CD4-positive, alpha-beta T cell treated with Interleukin-15 for 1 hour (primary cell): ENCODE results near the gene PHF12.

Source experiments
- DNase-seq: peaks from one replicate; pipeline ENCODE4 v3.0.0-alpha.2; 2020

The PHF12 gene

DNA sequence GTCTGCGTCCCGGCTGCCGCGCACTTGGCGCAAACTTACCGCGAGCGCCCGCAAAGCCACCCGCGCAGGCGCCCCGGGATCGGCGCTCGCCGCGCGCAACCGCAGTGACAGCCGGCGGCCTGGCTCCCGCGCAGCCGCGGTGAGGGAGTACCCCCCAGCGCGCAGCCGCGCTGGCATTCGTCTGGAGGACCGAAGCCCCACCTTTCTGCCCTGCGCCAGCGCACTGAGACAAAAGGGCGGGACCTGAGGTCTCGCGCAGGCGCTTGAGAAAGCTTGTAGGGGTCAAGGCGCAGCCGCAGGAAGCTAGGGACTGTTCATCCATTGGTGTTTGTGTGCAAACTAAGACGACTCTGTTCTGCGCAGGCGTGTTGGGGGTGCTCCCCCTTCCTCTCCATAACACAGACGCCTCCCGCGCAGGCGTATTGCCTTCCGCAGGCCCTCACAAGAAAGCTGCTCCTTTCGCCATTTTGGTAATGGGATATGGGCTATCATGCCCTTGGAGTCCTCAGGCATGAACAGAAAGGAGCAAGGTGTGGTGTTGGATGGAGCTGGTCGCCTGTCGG, at the start of gene PHF12:
PHF12 (minus strand) TSS at position 91 of the 563 bp plus-strand sequence. CDS start 558 bp downstream, outside the sequence.
- peak; percentile 100 for DNase-seq

DNA sequence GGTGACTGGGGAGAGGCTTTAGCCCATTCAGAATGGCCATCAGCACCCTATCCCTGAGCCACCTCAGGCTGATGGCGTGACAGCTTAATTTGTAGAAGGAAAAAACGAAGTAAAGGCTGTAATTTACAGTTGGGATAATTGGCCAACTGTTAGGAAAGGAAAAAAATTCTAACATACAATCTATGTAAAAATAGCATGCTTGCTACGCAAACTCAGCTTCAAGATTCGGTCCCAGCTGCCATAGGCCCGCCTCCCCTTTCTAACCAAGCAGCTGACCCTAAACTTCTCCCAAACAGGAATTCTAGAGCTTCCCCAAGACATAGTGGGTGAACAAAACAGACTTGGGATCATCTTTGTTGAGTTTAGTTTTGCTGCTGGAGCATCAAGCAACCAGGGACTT, 49.7 kb upstream of the PHF12 start:
- DNase-seq: no peak

DNA sequence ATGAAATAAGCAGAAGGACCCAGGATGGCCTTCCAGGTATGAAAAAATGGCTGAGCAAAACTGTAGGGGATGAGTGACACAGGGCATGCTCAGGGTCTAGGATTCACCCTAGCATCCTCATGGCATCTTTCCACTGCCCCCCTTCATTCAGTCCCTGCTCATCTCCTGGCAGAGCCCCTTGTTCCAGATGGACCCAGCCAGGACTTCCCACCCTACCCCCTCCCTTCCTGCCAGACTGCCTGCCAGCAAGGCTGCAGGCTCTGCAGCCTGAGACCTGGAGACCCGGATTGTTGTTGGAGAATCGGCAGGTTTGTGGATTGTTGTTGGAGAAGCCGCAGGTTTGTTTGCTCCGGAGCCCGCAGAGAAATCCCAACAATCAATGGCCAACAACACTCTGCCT, 47.9 kb upstream of the PHF12 start:
- DNase-seq: no peak

DNA sequence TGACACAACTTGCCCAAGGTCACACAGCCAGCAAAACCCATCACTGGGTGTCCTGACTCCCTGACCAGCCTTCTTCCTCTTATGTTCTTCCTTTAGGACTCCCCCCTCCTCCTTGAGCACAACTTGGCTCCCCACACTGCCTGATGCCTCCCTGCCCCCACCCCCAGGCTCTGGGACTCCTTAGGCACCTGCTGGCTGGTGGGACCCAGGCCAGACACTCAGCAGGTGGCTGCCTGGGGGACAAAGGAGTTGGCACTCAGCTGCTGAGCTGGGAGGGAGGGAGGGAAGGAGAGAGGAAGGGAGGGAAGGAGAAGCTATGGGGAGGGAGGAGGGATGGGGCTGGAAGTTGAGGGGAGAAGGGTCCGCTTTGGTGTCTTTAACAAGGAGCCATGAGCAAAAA, 46.5 kb upstream of the PHF12 start:
- no peak for DNase-seq

DNA sequence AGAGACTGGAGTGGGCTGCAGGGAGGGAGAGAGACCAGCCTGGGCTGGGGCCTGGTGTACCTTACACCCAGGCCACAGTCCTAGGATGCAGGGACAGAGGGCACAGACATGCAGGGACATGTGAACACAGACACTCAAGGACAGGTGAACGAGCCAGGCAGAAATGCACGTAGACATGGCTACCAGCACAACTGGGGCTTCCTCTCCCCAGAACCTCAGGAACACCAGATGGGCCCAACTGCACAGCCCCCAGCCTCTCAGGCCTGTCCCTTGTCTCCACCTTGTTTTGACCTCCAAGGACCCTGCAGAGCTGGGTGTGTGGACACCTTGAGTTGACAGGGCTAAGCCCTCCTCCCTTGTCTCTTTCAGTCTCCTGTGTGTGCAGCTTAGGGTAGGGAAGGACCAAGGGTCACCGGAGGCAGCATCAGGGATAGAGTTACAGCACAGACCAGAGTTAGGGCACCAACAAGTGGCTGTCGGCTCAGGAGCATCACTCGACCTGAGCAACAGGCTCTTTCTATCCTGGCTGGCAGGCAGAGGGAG, 45.3 kb upstream of the PHF12 start:
- DNase-seq: no peak

DNA sequence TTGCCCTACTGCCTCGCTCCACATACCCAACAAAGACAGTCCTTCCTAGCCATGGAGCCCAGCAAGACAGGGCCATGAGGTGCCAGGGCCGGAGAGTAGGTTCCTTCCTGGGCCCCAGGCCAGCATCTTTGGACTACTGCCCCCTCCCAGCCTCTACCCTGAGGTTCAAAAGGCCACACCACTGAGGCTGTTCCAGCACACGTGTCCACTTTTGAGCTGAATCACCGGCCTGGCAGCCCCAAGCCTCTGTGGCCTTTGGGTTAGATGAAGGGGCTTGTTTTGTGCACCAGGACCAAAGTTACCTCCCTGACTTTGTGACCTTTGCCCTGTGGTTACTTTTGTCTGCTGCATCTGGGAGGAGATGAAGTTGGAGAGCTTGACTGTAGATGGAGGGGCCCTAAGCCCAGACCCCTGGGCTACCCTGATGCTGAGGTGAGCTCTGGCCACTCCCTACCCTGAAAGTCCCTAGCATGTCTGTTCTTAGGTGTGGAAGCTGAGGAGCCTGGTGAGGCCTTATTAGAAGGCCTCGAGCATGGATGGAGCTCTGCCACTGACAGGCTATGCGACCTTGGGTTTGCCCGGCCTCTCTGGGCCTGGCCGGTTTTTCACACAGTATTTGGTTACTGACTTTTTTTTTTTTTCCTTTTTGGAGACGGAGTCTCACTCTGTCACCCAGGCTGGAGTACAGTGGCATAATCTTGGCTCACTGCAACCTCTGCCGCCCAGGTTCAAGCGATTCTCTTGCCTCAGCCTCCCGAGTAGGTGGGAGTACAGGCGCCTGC, 42.5 kb upstream of the PHF12 start:
- no peak for DNase-seq

DNA sequence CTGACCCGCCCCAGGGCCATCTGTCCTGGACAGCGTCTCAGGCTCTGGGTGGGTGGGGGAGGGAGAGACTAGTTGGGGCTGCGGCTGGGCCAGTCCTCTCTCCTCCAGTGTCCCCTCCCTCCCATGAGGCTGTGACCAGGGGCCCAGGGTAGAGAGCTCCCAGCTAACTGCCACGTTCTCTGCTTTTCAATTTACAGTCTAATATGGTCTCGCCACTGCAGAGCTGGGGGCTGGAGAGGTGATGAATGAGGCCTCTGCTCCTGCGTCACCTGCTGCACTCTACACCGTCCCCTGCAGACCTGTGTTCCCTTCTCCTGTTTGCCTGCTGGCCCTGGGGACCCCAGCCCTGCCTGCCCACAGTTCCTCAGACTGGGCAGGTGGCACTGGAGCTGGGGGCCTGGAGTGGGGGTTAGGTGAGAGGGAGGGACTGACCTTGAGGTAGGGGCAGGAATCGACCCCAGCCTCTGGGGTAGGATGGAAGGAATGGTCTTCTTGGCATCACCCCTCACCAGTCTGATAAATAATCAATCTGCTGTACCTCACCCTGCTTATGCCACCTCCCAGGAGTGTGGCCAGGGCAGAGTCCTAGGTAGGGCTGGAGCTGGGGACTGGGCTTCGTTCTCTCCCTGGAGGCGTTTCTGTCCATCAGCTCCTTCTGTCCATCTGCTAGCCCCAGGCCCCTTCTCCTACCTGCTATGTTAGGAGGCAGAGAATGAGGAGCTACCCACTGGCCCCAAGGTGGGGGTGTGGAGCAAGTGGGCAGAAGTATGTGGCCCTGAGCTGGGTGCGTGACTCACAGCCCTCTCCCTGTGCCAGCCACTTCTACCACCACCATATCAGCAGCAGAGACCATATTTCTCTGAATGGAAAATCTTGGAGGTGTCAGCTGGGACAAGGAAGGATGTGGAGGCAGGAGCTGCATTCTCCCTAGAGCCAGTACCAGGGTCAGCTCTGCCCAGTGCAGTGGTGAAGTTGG, 41.6 kb upstream of the PHF12 start:
- DNase-seq: no peak

DNA sequence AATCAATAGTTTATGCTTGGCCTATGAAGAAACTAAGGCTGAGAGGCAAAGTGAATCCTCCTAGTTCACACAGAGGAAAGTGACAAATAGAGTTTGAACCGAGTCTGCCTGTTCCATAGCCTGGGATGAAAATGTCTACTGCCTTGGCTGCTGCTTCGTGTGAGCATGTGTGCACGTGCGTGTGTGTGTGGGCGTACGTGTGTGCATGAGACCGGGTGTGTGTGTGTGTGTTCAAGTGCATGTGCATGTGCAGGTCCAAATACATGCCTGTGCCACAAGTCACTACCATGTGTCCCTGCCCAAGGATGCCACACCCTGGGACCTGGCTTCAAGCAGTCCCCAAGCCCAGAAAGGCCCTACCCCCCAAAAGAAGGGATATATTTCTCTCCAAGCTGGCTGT, 40.9 kb upstream of the PHF12 start:
- no peak for DNase-seq

DNA sequence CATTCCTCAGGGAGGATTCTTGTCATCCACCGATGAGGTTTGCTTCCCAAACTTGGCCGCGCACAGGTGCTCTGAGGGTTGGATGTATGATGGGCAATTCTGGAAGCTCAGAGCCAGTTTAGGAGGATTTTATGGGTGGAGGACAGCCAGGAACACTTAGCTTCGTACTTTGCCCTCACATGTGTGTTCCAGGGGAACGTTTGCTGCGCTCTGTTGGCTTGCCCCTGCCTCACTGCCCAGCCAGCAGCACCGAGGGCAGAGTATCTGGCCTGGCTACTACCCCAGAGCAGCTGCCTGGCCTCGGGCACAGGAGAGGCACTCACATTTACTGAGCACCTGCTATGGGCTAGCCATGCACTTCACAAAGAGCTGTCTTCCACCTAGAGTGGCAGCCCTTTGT, 40.5 kb upstream of the PHF12 start:
- DNase-seq: no peak

DNA sequence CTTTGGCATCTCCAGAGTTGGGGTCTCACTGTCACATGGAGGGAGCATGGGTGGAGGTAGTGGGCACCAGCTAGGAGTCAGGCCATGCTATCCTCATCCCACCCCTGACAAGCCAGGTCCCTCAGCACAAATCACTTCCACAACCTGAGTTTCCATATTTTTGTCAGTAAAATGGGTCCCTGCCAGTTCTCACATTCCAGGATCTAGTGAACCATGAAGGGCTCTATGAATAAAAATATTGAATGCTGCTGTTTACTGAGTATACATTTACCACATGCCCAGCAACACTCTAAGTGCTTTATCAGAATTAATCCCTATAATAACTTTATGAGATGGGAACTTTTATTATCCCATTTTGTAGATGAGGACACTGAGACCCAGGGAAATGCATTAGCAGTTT, 37.7 kb upstream of the PHF12 start:
- DNase-seq: no peak

DNA sequence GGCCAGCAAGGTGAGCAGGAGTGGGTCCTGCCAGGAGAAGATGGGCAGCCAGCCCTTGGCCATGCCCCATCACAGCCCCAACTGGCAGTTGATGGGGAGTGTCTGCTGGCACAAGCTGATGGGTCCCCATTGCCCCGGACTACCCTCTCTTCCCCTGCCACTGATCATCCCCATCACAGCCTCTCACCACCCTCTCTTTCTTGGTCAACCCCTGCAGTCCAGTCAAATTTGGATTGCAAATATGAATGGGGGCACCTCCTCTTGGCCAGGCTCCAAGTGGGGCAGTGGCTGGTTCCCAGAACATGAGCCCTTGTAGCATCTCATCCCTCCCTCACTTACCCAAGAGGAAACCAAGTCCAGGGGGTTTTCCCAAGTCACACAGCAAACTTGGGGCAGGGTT, 37.2 kb upstream of the PHF12 start:
- no peak for DNase-seq

DNA sequence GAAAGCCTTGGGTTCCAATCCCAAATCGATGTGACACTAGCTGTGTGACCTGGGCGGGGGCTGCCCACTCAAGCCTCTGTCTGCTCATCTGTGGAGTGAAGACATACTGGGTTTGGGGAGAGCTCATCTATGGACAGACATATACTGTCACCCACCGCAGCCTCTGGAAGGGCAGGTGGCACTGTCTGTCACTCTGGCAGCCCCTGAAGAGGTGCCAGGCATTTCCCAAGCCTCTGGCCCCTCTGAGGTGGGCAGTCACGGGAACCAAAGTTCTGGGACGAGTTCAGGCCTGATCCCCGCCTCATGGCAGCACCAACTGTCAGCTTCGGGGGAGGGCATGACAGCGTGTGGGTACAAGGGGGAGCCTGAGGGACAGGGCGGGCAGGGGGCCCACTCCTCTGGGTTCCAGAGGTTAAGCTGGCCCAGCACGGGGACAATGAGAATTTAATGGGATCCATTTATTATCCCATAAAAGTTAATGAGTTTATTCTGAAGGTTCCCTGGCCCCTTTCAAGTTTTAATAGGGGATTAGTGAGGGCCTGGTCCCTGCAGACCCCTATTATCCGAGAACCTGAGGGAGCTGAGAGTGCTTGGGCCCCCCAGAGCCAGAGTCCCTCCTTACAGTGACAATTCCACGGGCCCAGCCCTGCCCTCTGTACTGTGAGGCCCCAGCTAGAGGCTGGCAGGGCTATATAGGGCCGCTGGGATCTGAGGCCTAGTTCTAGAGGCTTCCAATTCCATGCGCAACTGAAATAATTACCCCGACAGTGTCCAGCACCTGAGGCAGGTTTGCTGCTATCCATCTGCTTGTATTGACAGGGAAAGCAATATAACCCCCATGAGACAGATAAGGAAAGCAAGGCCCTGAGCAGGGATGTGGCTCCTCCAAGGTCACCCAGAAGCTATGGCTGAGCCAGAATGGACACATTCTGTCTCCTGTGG, 35.7 kb upstream of the PHF12 start:
- DNase-seq: no peak

DNA sequence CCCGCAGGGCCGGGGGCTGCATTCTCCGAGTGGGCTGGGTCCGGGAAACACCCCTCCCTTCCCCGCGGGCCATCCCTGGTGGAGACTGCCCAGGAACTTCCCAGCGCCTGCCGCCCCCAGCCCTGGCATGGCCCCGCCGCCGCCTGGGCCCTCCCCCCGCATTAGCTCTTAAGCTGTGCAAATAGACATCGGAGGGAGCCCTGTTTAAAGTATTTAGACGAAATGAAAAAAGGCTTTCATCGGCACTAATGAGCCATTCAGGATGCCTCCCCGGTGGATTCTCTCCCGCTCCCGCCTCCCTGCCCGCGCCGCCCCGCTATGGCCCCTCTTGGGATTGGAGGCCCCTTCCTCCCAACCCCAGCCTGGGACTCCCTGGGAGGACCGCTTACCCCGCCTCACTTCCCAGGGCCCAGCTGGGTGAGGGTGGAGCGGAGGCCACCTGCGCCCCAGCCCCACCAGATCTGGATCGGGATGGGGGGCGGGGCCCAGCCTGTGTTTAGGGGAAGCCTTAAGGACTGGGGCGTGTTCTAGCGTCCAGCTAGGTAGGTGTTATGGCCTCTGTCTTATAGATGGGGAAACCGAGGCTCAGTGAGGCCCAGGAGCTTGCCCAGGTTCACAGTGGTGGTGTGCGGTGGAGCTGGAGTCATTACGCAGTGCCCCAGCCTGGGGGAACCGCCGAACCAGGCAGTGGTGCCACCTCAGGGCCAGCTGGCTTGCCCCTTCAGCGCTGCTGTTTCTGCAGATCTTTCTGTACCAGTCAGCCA, 34.8 kb upstream of the PHF12 start:
- no peak for DNase-seq

DNA sequence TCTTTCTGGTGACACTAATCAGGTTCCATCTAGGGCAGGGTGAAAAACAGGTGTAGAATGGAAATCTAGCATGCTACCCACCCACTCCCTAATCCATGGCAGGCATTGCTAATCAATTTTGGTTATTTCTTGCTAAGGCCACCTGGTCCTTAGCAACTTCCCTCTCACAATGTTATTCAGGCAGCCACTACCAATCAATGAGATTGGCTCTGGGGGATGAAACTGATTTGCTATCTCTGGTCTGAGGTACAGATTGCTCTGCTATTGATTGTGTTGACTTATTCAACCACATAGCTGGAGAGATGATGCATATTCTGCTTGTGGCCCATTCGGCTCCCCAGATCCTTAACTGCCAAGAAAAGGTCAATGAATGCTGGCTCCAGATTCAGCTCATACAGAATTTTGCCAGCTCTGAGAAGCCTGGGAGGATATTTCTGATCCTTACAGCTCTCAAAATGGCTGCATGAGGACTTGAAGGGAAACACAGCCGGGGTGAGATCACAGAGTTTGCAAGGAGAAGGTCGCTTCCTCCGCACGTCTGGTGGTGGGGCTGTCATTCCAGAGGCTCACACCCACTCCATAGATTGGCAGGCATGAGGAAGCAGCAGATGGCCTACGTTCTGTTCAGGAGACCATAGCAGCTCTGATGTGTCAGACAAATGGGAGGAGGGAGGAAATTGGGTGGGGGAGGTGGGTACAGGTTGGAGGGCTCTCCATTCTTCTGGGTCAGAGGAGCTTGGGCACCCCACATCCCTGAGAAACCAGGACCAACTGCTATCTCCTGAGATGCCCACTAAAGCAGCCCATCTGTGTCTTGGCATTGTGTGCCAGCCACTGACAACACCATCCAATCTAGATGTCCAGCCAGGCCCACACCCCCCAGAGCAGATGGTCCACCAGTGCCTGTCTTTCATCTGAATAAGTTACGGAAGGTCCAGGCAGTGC, 32.2 kb upstream of the PHF12 start:
- no peak for DNase-seq

DNA sequence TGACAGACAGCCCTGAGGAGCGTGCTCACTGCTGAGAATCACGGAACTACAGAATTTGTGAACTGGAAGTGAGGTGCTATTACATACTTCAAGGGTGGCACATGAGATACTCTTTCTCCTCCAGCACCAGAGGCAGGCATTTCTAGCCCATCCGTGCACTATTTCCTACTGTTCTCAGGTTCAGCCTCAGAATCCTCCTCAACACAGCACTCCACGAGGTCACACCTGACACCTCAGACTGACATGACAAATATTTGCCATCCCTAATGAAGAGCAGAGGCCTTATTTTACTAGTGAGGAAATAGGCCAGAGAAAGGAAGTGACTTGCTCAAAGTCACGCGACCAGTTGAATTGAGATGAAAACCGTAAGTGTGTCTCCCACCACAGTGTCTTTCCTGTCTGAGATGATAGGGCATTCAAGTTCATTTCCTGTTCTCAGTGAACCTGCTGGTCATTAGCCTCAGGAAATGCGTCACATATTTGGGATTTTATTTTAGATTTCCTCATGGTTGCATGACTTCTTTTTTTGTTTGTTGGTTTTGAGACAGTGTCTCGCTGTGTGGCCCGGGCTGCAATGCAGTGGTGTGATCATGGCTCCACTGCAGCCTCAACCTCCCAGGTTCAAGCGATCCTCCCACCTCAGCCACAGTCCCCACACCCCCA, 30.9 kb upstream of the PHF12 start:
- DNase-seq: peak; percentile 82

DNA sequence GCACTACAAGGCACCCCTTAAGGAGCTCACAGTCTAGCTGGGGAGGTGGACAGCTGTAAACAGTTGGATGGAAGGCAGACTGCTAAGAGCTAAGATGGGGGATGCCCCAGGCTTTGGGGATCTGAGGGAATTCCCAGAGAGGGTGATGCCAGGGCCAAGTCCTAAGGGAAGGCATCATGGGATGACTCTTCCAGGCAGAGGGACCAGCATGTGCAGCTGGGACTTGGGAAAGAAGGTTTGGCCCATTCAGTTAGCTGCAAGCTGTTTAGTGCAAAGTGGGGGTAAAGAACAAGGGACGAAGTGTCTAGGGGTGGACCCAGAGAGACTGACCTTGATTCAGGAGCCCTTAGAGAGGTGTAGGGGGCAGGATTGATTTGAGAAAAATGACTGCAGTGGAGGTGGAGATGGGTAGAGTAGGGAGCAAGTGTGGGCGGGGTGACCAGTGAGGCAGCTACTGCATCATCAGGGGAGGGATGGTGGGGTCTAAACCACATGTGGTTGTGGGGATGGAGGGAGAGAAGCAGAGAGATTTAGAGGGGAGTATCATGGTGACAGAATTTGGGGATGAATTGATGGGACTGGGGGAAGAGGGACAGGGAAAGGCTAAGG, 27.1 kb upstream of the PHF12 start:
- DNase-seq: no peak

DNA sequence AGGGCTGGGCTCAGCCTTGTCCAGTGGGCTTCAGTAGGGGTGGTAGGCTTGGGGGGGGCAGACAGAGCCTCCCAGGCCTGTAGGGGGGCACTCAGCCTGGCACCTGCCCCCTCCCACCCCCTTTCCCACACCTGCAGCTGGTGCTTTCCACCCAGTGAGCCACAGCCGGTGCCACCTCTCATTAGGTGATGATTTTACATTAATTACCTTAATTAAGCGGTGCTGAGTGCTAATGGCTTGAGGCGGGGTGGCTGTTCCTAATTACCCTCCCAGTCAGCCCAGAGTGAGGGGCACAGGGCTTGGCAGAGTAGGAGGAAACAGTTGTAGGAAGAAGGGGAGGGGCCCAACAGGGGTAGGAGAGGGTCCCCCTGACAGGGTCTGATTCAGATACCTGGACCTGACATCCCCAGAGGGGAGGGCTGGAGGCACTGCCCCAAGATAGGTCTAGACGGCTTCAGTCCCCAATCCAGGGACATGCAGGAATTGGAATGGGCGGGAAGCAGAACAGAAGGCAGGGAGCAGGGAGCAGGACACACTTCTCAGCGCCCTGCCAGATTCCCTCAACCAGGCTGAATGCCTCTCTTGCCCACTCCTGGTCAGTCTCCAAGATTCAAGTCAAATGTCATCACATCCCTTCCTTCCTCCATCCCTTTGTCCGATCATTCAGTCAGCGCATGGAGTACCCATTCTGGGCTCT, 26.5 kb upstream of the PHF12 start:
- DNase-seq: no peak

DNA sequence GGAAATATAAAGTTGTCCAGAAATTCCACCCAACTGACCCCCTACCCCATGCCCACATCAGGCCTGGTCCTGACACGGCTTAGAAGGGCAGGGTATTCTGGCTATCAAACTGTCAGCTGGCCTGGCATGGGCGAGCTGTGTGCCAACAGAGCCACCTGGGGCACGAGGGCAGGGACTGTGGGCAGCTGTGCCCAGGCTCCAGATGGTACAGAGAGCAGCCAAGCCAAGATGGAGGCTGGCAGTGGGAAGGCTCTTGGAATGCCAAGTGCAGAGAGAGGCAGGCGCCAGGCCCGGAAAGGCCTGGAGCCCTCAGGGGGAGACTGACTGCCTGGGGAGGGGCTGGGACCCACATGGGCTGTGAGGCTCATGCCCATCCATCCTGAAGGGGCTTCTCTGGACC, 24.3 kb upstream of the PHF12 start:
- no peak for DNase-seq

DNA sequence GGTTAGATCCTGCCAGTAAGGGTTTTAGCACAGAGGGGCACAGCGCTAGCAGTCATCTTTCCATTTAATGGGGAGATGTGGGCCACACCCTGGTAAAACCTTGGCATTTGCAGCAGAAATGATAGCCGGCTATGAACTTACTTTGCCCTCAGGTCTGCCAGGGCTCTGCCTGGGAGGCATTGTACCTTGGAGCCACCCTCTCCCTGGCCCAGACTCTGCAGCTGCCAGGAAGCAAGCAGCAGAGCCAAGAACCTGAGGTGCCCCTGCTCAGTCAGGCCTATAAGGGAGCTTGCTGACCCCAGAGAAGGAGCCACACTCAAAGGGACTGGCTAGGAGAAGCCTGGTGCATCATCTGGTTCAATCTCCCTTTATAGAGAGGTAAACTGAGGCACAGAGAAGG, 23.7 kb upstream of the PHF12 start:
- DNase-seq: no peak
